22Rv1 (cell line): Measurements from ENCODE around the gene GPC5.

Experiments used
- H3K27ac ChIP-seq: fragments of 450-650 bp; 2 replicates; pipeline ENCODE4 v1.5.1; 2017
- ZFX ChIP-seq: fragments of 450-650 bp; IDR thresholded peaks from 2 replicates; pipeline ENCODE4 v1.6.1; 2017; ENCODE audit warnings: antibody characterized with exemption, borderline replicate concordance
- TF ChIP-seq, protein P1 (sequence below): fragments of 450-650 bp; IDR thresholded peaks from 2 replicates; pipeline ENCODE4 v1.5.1; 2017; ENCODE audit warnings: mild to moderate bottlenecking

Gene GPC5

GRCh38 chr13:91986761-91987483 is 588.5 kb downstream of the GPC5 start:
- peak overlapping the region; percentile 62 for H3K27ac ChIP-seq
- no peak for TF ChIP-seq ZFX

- H3K27ac ChIP-seq = no peak overlapping the region
- no peak for TF ChIP-seq ZFX
- TF ChIP-seq, protein P1, sequence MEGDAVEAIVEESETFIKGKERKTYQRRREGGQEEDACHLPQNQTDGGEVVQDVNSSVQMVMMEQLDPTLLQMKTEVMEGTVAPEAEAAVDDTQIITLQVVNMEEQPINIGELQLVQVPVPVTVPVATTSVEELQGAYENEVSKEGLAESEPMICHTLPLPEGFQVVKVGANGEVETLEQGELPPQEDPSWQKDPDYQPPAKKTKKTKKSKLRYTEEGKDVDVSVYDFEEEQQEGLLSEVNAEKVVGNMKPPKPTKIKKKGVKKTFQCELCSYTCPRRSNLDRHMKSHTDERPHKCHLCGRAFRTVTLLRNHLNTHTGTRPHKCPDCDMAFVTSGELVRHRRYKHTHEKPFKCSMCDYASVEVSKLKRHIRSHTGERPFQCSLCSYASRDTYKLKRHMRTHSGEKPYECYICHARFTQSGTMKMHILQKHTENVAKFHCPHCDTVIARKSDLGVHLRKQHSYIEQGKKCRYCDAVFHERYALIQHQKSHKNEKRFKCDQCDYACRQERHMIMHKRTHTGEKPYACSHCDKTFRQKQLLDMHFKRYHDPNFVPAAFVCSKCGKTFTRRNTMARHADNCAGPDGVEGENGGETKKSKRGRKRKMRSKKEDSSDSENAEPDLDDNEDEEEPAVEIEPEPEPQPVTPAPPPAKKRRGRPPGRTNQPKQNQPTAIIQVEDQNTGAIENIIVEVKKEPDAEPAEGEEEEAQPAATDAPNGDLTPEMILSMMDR = no peak
Observed at GRCh38 chr13:91988331-91988730, 589.9 kb downstream of the GPC5 start.

- TF ChIP-seq ZFX = no peak
- TF ChIP-seq, protein P1 = no peak
Observed at GRCh38 chr13:92012787-92013186, 614.4 kb downstream of the GPC5 start.

DNA sequence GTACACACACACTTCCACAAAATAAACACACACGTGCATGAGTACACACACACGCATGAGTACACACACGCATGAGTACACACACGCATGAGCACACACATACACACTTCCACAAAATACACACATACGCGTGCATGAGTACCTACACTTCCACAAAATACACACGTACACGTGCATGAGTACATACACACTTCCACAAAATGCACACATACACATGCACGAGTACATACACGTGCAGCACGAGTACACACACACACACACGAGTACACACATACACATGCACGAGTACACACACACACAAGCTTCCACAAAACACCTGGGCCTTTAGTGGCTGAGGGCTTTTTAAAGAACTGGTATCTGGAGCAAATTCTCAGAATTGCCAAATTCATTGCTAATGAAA is 619.3 kb downstream of the GPC5 start:
- H3K27ac ChIP-seq = no peak overlapping the region
- no peak for TF ChIP-seq ZFX
- TF ChIP-seq, protein P1 = no peak

More at GRCh38 chr13:92012787-92013186, 614.4 kb downstream of the GPC5 start:
- no peak overlapping the region for H3K27ac ChIP-seq

DNA sequence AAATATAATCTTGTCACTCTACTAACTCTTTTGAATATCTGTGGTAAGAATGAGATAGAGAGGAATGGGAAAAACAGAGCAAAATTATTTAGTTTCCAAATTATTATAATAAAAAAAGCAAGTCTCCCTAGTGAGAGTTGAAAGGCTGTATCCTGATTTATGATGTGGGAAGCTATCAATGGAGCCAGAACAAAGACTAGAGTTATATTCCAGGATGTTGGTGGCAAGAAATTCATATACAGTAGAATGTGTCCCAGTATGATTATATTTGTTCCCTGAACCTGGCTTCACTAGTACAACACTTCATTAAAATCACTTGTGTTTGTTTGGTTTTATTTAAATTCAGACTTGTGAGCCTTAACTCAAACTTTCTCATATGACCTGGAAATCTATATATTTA is 630.3 kb downstream of the GPC5 start:
- H3K27ac ChIP-seq = no peak overlapping the region
- no peak for TF ChIP-seq ZFX
- TF ChIP-seq, protein P1 = no peak

DNA sequence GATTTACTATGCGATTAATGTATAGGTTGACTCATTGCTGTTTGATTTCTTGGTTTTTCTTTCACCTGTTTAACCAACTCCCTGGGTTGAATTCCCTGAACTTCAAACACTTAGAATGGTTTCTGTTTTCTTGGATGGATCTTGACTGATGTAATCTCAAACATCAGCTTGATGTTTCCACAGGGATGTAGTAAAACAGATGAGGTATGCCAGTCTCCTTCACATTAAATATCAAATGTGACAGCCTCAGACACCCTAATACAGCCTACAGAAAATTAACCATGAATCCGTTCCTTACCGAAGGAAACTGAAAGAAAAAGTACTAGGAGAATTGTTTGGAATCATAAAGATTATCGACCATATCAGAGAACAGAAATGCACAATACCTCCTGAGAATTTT is 631.2 kb downstream of the GPC5 start:
- no peak overlapping the region for H3K27ac ChIP-seq
- TF ChIP-seq, protein P1 = no peak
- TF ChIP-seq ZFX = no peak

GRCh38 chr13:92038905-92039304 is 640.5 kb downstream of the GPC5 start:
- H3K27ac ChIP-seq = no peak overlapping the region
- TF ChIP-seq ZFX = no peak
- TF ChIP-seq, protein P1 = no peak

- H3K27ac ChIP-seq = no peak overlapping the region
- TF ChIP-seq, protein P1 = no peak
- no peak for TF ChIP-seq ZFX
Observed at GRCh38 chr13:92042522-92042921, 644.1 kb downstream of the GPC5 start.
